Tibial nerve (tissue), 4 donors: Measurements from ENCODE around the gene CSNK1G3.

Experiments
- EP300 ChIP-seq, 2 donors: sonication (generic); formaldehyde crosslinking; IDR thresholded peaks; one replicate each; pipeline ENCODE4 v1.6.1; 2017; ENCODE audit warnings: antibody characterized with exemption in 2 of 2, mild to moderate bottlenecking in 1 of 2
- POLR2A ChIP-seq, 2 donors: fragments of 450-650 bp; IDR thresholded peaks; one replicate each; pipeline ENCODE4 v1.6.1; 2017; ENCODE audit warnings: antibody characterized with exemption in 2 of 2, mild to moderate bottlenecking in 2 of 2, moderate library complexity in 2 of 2
- TF ChIP-seq, protein P1 (sequence below), 5 experiments: fragments of 200-600 bp in 3 of 5; fragments of 450-650 bp in 2 of 5; sonication (generic) in 3 of 5; IDR thresholded peaks; one replicate each; pipeline ENCODE4 v1.5.1; 2016 to 2019; ENCODE audit warnings: antibody characterized with exemption in 5 of 5, mild to moderate bottlenecking in 3 of 5, moderate library complexity in 2 of 5

DNA sequence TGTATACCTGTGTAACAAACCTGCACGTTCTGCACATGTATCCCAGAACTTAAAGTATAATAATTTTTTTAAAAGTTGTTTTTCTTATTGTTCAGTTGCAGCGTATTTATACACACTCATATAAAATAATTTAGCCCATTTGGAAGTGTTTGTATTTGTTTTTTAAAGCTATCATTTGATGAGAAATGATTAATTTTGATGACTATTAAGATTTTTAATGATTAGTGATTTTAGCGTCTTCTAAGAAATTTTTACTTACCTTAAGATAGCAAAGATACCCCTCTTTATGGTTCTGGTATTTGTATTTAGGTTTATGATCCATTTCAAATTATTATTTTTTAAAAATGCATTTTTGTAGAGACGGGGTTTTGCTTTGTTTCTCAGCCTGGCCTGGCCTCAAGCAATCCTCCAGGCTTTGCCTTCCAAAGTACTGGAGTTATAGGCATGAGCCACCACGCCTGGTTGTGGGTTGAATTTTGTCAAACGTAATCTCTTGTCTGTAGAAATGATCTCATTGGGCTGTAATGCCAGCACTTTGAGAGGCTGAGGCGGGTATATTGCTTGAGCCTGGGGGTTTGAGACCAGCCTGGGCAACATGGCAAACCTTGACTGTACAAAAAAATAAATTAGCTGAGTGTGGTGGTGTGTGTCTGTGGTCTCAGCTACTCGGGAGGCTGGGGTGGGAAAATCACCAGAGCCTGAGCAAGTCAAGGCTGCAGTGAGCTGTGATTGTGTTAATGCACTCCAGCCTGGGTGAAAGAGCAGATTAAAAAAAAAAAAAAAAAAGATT lies 26.9 kb downstream of the CSNK1G3 start:
- TF ChIP-seq, protein P1, sequence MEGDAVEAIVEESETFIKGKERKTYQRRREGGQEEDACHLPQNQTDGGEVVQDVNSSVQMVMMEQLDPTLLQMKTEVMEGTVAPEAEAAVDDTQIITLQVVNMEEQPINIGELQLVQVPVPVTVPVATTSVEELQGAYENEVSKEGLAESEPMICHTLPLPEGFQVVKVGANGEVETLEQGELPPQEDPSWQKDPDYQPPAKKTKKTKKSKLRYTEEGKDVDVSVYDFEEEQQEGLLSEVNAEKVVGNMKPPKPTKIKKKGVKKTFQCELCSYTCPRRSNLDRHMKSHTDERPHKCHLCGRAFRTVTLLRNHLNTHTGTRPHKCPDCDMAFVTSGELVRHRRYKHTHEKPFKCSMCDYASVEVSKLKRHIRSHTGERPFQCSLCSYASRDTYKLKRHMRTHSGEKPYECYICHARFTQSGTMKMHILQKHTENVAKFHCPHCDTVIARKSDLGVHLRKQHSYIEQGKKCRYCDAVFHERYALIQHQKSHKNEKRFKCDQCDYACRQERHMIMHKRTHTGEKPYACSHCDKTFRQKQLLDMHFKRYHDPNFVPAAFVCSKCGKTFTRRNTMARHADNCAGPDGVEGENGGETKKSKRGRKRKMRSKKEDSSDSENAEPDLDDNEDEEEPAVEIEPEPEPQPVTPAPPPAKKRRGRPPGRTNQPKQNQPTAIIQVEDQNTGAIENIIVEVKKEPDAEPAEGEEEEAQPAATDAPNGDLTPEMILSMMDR (IDR thresholded peaks at IDR 0.05): no peak
- TF ChIP-seq POLR2A (IDR thresholded peaks at IDR 0.05) (no peak), EP300 (IDR thresholded peaks at IDR 0.05) (no peak)
